ENCODE results near the gene SESN1.
A peak's percentile ranks its signal among the peaks of the same experiment; 100 is the strongest.

Gene SESN1

DNA sequence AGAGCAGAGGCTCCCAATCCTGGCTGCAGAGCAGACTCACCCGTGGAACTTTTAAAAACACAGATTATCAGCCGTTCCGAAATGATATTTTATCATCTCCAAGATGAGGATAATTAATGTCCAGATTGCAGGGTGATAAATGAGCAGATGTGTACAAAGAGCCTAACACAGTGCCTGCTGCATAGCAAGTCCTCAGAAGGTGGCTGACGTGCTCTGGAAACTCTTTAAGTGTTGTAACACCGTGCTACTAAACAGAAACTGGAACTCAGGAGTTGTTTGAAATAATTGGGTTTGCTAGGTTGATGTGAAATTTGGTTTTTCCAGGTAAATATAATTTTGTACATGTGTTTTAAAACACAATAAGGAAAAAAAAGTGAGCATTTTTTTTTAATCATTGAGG lies 128.4 kb downstream of the SESN1 start:
- Mint-ChIP-seq H3K4me1 (ENCODE audit: low read depth in 2 of 2) (peaks cover 20 to 21% of the 10 kb centered on the region in 2 donors), H3K27ac (no peak overlapping the region), H3K9me3 (no peaks in the 10 kb centered on the region), H3K27me3 (no peaks in the 10 kb centered on the region), H3K36me3 (ENCODE audit: insufficient read depth) (peaks cover 5% of the 10 kb centered on the region), H3K4me3 (peak overlapping the region in 1 of 2 donors; percentile 30)
- ATAC-seq (replicated peaks) (no peak), DNase-seq (no peak)

GRCh38 chr6:108961985-108962384 lies 132.7 kb downstream of the SESN1 start:
- no peaks in the 10 kb centered on the region for H3K9me3 Mint-ChIP-seq
- H3K36me3 Mint-ChIP-seq (ENCODE audit: insufficient read depth) = peaks cover 5% of the 10 kb centered on the region
- H3K4me3 Mint-ChIP-seq = no peak overlapping the region
- H3K4me1 Mint-ChIP-seq (ENCODE audit: low read depth in 2 of 2) = peaks cover 18 to 21% of the 10 kb centered on the region in 2 donors
- ATAC-seq (replicated peaks) (no peak), DNase-seq (no peak)
- no peaks in the 10 kb centered on the region for H3K27me3 Mint-ChIP-seq
- no peak overlapping the region for H3K27ac Mint-ChIP-seq

DNA sequence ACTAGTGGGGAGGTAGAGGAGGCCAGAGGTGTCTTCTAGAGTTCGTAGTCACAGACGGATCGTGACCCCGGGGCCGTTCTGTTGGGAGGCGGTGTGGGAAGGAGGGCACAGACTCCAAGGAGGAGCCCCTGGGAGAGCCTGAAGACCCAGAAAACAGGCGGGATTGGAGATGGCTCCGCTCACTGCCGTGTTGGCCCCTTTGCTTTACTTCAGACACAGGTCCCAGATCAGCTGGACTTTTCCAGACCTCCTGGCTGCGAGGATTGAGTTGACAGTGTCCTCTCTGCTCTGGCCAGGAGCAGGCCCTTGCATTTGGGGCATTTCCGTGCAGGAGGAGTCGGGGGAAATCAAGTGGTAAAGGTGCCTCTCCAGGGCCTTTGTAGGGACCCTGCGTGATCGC lies 133.6 kb downstream of the SESN1 start:
- H3K27ac Mint-ChIP-seq = no peak overlapping the region

DNA sequence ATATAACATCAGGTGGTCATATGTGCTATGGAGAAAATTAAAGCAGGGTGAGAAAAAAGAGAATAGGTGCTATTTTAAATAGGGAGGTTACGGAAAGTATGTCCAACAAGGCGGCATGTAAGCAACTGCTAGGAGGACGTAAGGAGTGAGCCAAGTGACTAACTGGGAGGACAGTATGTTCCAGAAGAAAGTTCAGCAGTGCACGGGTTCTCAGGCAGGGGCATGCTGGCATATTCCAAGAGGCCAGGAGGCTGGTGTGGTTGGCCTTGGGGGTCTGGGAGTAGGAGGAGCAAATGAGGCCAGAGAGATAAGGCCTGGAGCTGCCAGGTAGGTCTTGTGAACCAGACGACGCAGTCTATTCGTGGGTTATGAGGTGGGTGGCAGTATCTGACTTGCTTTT lies 134.0 kb downstream of the SESN1 start:
- Mint-ChIP-seq H3K27ac (peak overlapping the region in 1 of 2 donors; percentile 49), H3K27me3 (no peaks in the 10 kb centered on the region), H3K4me1 (ENCODE audit: low read depth in 2 of 2) (peaks cover 12 to 13% of the 10 kb centered on the region in 2 donors), H3K36me3 (ENCODE audit: insufficient read depth) (peaks cover 5% of the 10 kb centered on the region), H3K4me3 (no peak overlapping the region), H3K9me3 (no peaks in the 10 kb centered on the region)
- DNase-seq = no peak
- no peak for ATAC-seq (replicated peaks)

More for the DNA sequence above, 133.6 kb downstream of the SESN1 start:
- DNase-seq (no peak), ATAC-seq (replicated peaks) (no peak)
- Mint-ChIP-seq H3K4me3 (no peak overlapping the region), H3K4me1 (ENCODE audit: low read depth in 2 of 2) (peaks cover 10 to 12% of the 10 kb centered on the region in 2 donors), H3K27me3 (no peaks in the 10 kb centered on the region), H3K36me3 (ENCODE audit: insufficient read depth) (peaks cover 5% of the 10 kb centered on the region), H3K9me3 (no peaks in the 10 kb centered on the region)

GRCh38 chr6:108959972-108960582 lies 134.6 kb downstream of the SESN1 start:
- H3K4me3 Mint-ChIP-seq = peak overlapping the region in 1 of 2 donors; percentile 35
- H3K27me3 Mint-ChIP-seq = no peaks in the 10 kb centered on the region
- H3K9me3 Mint-ChIP-seq = no peaks in the 10 kb centered on the region
- peak in 1 of 3 experiments; percentile 2 for DNase-seq
- H3K36me3 Mint-ChIP-seq (ENCODE audit: insufficient read depth) = peaks cover 5% of the 10 kb centered on the region
- peaks cover 14 to 15% of the 10 kb centered on the region in 2 donors for H3K4me1 Mint-ChIP-seq (ENCODE audit: low read depth in 2 of 2)
- H3K27ac Mint-ChIP-seq = peak overlapping the region in 1 of 2 donors; percentile 49
- peak; percentile 81 for ATAC-seq (replicated peaks)

GRCh38 chr6:108958900-108959770 lies 135.5 kb downstream of the SESN1 start:
- Mint-ChIP-seq H3K27ac (no peak overlapping the region), H3K4me3 (peak overlapping the region in 1 of 2 donors; percentile 33), H3K36me3 (ENCODE audit: insufficient read depth) (peaks cover 1% of the 10 kb centered on the region), H3K4me1 (ENCODE audit: low read depth in 2 of 2) (peaks cover 15 to 16% of the 10 kb centered on the region in 2 donors), H3K9me3 (no peaks in the 10 kb centered on the region), H3K27me3 (no peaks in the 10 kb centered on the region)
- DNase-seq (no peak), ATAC-seq (replicated peaks) (no peak)

GRCh38 chr6:108957221-108957620 lies 137.4 kb downstream of the SESN1 start:
- DNase-seq (no peak), ATAC-seq (replicated peaks) (no peak)
- peaks cover 15 to 16% of the 10 kb centered on the region in 2 donors for H3K4me1 Mint-ChIP-seq (ENCODE audit: low read depth in 2 of 2)
- H3K36me3 Mint-ChIP-seq (ENCODE audit: insufficient read depth) = no peaks in the 10 kb centered on the region
- H3K27me3 Mint-ChIP-seq = no peaks in the 10 kb centered on the region
- H3K4me3 Mint-ChIP-seq = no peak overlapping the region
- H3K9me3 Mint-ChIP-seq = no peaks in the 10 kb centered on the region
- H3K27ac Mint-ChIP-seq = peak overlapping the region in 1 of 2 donors; percentile 27

- peak overlapping the region in 1 of 2 donors; percentile 55 for H3K27ac Mint-ChIP-seq
- H3K9me3 Mint-ChIP-seq = no peaks in the 10 kb centered on the region
- DNase-seq = no peak
Observed at GRCh38 chr6:108955329-108955949, 139.2 kb downstream of the SESN1 start.

GRCh38 chr6:108953681-108954080 lies 141.0 kb downstream of the SESN1 start:
- Mint-ChIP-seq H3K9me3 (no peaks in the 10 kb centered on the region), H3K36me3 (ENCODE audit: insufficient read depth) (no peaks in the 10 kb centered on the region), H3K4me3 (no peak overlapping the region), H3K27ac (no peak overlapping the region), H3K4me1 (ENCODE audit: low read depth in 2 of 2) (peaks cover 3 to 6% of the 10 kb centered on the region in 2 donors), H3K27me3 (no peaks in the 10 kb centered on the region)
- ATAC-seq (replicated peaks) = no peak
- no peak for DNase-seq

More at GRCh38 chr6:108955329-108955949, 139.2 kb downstream of the SESN1 start:
- H3K4me3 Mint-ChIP-seq = peak overlapping the region; percentile 34 to 41
- no peak for ATAC-seq (replicated peaks)
- peaks cover 12 to 16% of the 10 kb centered on the region in 2 donors for H3K4me1 Mint-ChIP-seq (ENCODE audit: low read depth in 2 of 2)
- H3K36me3 Mint-ChIP-seq (ENCODE audit: insufficient read depth) = no peaks in the 10 kb centered on the region
- H3K27me3 Mint-ChIP-seq = no peaks in the 10 kb centered on the region

DNA sequence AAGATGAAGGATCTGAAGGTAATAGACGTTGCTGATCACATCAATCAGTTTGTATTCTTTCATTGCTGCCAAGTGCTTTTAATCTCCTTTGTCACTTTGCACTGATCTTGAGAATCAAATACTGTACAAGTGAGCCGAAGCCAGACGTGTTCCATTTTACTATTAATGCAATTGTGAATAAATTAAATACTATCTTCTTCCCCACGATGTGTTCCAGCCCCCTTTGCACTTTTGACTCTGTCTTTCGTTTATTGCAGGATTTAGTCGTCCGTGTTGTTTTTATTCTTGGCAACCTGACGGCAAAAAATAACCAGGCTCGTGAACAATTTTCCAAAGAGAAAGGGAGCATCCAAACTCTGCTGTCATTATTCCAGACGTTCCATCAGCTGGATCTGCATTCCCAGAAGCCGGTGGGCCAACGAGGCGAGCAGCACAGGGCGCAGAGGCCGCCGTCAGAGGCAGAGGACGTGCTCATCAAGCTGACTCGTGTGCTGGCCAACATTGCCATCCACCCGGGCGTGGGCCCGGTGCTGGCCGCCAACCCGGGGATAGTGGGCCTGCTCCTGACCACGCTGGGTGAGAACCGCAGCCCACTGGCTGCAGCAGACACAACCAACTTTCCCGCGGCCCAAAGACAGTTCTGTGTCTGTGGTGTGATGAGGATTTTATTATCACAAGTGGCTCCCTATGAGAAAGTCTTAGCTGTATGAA lies 141.7 kb downstream of the SESN1 start:
- Mint-ChIP-seq H3K27ac (no peak overlapping the region), H3K27me3 (no peaks in the 10 kb centered on the region), H3K4me1 (ENCODE audit: low read depth in 2 of 2) (peaks cover 3 to 6% of the 10 kb centered on the region in 2 donors), H3K9me3 (no peaks in the 10 kb centered on the region), H3K4me3 (no peak overlapping the region), H3K36me3 (ENCODE audit: insufficient read depth) (no peaks in the 10 kb centered on the region)
- ATAC-seq (replicated peaks) (no peak), DNase-seq (no peak)

DNA sequence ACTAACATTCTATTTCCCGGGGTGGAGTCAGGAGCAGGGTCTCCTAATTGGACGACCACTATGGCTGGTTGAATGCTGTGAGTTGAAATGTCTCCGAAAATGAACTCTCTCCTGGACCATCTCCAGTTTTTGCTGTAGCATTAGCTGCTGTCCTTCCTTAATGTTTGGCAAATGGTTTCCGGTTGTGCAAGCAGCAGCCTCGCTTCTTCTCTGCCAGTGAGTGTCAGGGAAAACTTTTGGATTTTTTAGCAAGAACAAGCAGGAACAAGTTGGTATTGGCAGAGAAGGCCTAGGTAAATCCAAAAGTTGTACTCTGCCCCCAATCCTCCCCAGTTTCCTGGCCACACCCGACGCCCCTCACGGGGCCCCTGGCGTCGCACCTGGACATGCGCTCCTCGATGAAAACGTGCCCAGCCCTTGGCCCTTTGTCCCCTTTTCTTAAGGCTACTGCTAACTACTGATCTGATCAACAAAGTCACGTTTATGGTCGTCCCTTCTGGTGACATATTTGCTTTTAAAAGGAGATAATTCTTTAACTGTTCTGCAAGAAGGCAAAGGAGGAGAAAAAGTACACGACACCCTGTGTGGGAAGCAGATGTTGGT lies 143.2 kb downstream of the SESN1 start:
- peaks cover 8 to 11% of the 10 kb centered on the region in 2 donors for H3K4me1 Mint-ChIP-seq (ENCODE audit: low read depth in 2 of 2)
- no peak overlapping the region for H3K4me3 Mint-ChIP-seq
- ATAC-seq (replicated peaks) (no peak), DNase-seq (no peak)
- no peaks in the 10 kb centered on the region for H3K9me3 Mint-ChIP-seq
- no peaks in the 10 kb centered on the region for H3K27me3 Mint-ChIP-seq
- no peaks in the 10 kb centered on the region for H3K36me3 Mint-ChIP-seq (ENCODE audit: insufficient read depth)
- peak overlapping the region in 1 of 2 donors; percentile 68 for H3K27ac Mint-ChIP-seq

- Mint-ChIP-seq H3K27ac (no peak overlapping the region), H3K36me3 (ENCODE audit: insufficient read depth) (no peaks in the 10 kb centered on the region), H3K27me3 (no peaks in the 10 kb centered on the region), H3K4me3 (no peak overlapping the region), H3K4me1 (ENCODE audit: low read depth in 2 of 2) (peaks cover 10 to 11% of the 10 kb centered on the region in 2 donors), H3K9me3 (no peaks in the 10 kb centered on the region)
- DNase-seq = no peak
- ATAC-seq (replicated peaks) = no peak
Observed at GRCh38 chr6:108948181-108948661, 146.4 kb downstream of the SESN1 start.

All from effector memory CD8-positive, alpha-beta T cell (primary cell).